Measurements from ENCODE around the gene TRIM24. TPM values are rescaled to one million over a fixed set of nuclear protein-coding genes. Genes with fewer than 3 reads are reported as not detected.

The TRIM24 gene
- total and polyA plus RNA-seq, 2 of the 13 experiments (the other 11 are each of a cell fraction or from before 2014, with no cell fraction given): 100 to 106 TPM

DNA sequence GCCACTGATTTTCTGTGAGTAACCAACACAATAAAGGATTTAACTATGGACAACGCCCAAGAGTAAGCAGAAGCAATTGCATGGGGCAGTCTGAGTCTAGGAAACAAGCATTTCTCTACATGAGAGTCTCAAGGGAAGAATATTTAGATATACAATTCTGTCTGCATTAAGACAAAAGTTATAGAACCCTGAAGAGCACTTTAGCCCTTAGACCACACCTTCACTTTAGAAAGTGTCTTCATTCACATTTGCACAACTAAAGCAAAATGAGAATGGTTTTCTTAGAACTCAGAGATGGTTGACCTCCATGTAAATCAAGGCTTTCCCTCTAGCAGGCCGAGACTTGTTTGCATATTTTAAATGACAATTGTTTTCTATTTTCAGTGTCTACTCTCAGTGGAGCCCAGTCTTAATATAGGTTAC lies 25.5 kb upstream of the TRIM24 start:
- DNase-seq (ENCODE audit: low spot score): no peak
- FAIRE-seq: no peak
- Histone ChIP-seq H3K36me3 (replicated peaks in 1 of 2; ENCODE audit: control insufficient read depth in 1 of 2, insufficient read depth in 2 of 2, low read length in 2 of 2) (no peaks in the 10 kb centered on the region), H3K27me3 (ENCODE audit: control insufficient read depth in 1 of 2, insufficient read depth in 2 of 2, low read length in 2 of 2) (no peaks in the 10 kb centered on the region), H2AFZ (ENCODE audit: low read length) (no peak overlapping the region), H4K20me1 (ENCODE audit: insufficient read depth, low read length) (no peaks in the 10 kb centered on the region), H3K27ac (ENCODE audit: extremely low read length, insufficient read depth, low read length) (no peak overlapping the region), H3K4me3 (replicated peaks in 1 of 3; ENCODE audit: insufficient read depth in 1 of 3, low read depth in 2 of 3, low read length in 3 of 3) (no peak overlapping the region), H3K4me1 (ENCODE audit: insufficient read depth, low read length) (no peaks in the 10 kb centered on the region), H3K9me3 (ENCODE audit: low read length) (peaks cover 27% of the 10 kb centered on the region), H3K79me2 (ENCODE audit: insufficient read depth, low read length) (no peaks in the 10 kb centered on the region), H3K4me2 (ENCODE audit: low read depth, low read length) (no peak overlapping the region), H3K9ac (ENCODE audit: insufficient read depth, low read depth, low read length) (no peak overlapping the region)
- WGBS (ENCODE audit: low lambda C conversion rate): 88% methylated on average over 2 of the region's 2 CpGs
- in situ Hi-C loops (cut with HindIII; ENCODE audit: extremely low pct_ligation_motif_present, low pct_unique_long_range_greater_than_20kb) (loop anchor here (25.0 kb wide), 1 partner anchor 303 kb away; no protein-coding TSS in a partner anchor), intact Hi-C loops (cut with micrococcal nuclease; ENCODE audit: unreplicated experiment) (loop anchor here (10.0 kb wide), 1 partner anchor 1770 kb away; no protein-coding TSS in a partner anchor)
- no peak for ATAC-seq
- POLR2A ChIA-PET: no interaction called here
- CTCF ChIA-PET (ENCODE audit: low intra/inter-chr PET ratio, low total read pairs): no interaction called here
- BruUV-seq (replicated peaks): no TSS peak
- TF ChIP-seq ZNF558 (CRISPR knock-in tag; IDR thresholded peaks at IDR 0.05; ENCODE audit: borderline replicate concordance) (no peak), ZNF773 (CRISPR knock-in tag; IDR thresholded peaks at IDR 0.05; ENCODE audit: borderline replicate concordance) (no peak), GATAD2A (CRISPR knock-in tag; IDR thresholded peaks at IDR 0.05) (no peak), ZBTB25 (CRISPR knock-in tag; IDR thresholded peaks at IDR 0.05) (no peak), PAXIP1 (CRISPR knock-in tag; conservative IDR thresholded peaks at IDR 0.05) (no peak), SNRNP70 (IDR thresholded peaks at IDR 0.05; ENCODE audit: low read depth, low read length) (no peak), ZNF781 (CRISPR knock-in tag; IDR thresholded peaks at IDR 0.05; ENCODE audit: borderline replicate concordance, not compliant biosample characterization) (no peak), NCOA1 (CRISPR knock-in tag; IDR thresholded peaks at IDR 0.05) (no peak)
- TF ChIP-seq, protein P1, sequence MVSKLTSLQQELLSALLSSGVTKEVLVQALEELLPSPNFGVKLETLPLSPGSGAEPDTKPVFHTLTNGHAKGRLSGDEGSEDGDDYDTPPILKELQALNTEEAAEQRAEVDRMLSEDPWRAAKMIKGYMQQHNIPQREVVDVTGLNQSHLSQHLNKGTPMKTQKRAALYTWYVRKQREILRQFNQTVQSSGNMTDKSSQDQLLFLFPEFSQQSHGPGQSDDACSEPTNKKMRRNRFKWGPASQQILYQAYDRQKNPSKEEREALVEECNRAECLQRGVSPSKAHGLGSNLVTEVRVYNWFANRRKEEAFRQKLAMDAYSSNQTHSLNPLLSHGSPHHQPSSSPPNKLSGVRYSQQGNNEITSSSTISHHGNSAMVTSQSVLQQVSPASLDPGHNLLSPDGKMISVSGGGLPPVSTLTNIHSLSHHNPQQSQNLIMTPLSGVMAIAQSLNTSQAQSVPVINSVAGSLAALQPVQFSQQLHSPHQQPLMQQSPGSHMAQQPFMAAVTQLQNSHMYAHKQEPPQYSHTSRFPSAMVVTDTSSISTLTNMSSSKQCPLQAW (CRISPR knock-in tag; IDR thresholded peaks at IDR 0.05): no peak
- TF ChIP-seq, protein P2, sequence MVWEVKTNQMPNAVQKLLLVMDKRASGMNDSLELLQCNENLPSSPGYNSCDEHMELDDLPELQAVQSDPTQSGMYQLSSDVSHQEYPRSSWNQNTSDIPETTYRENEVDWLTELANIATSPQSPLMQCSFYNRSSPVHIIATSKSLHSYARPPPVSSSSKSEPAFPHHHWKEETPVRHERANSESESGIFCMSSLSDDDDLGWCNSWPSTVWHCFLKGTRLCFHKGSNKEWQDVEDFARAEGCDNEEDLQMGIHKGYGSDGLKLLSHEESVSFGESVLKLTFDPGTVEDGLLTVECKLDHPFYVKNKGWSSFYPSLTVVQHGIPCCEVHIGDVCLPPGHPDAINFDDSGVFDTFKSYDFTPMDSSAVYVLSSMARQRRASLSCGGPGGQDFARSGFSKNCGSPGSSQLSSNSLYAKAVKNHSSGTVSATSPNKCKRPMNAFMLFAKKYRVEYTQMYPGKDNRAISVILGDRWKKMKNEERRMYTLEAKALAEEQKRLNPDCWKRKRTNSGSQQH (CRISPR knock-in tag; IDR thresholded peaks at IDR 0.05; ENCODE audit: low read depth): no peak
